ENCODE measurements around the gene YIPF1.

YIPF1 gene

DNA sequence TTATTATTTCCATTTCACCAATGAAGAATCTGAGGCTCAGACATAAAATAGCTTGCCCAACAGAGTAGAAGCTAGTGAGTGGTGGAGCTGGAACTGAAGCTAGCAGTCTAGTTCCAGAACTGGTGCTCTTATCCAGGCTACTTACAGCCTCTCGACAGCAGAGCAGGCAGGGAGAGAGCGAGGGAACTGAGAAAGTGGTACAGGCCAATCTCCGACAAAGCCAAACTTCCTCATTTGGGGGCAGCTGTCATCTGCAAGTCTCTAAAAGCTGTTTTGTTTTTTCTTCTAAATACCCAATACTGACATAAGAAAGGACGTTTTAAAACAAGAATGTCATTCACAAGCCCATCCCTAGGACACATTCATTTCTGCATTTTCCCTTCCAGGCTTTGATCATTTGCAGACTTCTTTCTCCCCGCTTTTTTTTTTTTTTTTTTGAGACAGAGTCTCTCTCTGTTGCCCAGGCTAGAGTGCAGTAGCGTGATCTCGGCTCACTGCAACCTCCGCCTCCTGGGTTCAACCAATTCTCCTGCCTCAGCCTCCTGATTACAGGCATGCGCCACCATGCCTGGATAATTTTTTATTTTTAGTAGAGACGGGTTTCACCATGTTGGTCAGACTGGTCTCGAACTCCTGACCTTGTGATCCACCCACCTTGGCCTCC is 20.0 kb downstream of the YIPF1 start:
- no peak for DNase-seq
- Mint-ChIP-seq H3K4me1 (no peaks in the 10 kb centered on the region), H3K4me3 (no peak overlapping the region), H3K27ac (no peak overlapping the region), H3K9me3 (no peaks in the 10 kb centered on the region), H3K36me3 (ENCODE audit: low read depth) (peaks cover 36% of the 10 kb centered on the region), H3K27me3 (ENCODE audit: low read depth, poor library complexity) (peaks cover 2% of the 10 kb centered on the region)
- TF ChIP-seq, protein P1, sequence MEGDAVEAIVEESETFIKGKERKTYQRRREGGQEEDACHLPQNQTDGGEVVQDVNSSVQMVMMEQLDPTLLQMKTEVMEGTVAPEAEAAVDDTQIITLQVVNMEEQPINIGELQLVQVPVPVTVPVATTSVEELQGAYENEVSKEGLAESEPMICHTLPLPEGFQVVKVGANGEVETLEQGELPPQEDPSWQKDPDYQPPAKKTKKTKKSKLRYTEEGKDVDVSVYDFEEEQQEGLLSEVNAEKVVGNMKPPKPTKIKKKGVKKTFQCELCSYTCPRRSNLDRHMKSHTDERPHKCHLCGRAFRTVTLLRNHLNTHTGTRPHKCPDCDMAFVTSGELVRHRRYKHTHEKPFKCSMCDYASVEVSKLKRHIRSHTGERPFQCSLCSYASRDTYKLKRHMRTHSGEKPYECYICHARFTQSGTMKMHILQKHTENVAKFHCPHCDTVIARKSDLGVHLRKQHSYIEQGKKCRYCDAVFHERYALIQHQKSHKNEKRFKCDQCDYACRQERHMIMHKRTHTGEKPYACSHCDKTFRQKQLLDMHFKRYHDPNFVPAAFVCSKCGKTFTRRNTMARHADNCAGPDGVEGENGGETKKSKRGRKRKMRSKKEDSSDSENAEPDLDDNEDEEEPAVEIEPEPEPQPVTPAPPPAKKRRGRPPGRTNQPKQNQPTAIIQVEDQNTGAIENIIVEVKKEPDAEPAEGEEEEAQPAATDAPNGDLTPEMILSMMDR (IDR thresholded peaks at IDR 0.05), result no peak

DNA sequence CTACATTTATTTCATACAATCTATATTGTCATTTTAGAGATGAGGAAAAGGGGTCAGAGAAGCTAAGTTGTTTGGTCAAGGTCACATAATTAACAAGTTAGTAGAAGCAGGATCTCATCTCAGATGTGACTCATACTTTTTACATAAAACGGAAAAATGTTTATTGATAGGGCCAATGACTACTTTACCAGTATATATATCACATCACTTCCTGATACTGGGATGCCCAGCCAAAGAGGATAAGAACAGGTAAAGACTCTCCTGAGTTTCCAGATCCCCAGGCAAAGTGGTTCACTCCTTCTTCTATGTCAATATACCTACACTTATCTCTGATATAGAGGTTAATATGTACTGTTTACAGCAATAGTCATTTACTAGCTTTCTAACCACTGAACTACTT is 21.0 kb downstream of the YIPF1 start:
- TF ChIP-seq, protein P1 (IDR thresholded peaks at IDR 0.05), result no peak
- no peaks in the 10 kb centered on the region for H3K9me3 Mint-ChIP-seq
- no peak for DNase-seq
- H3K4me3 Mint-ChIP-seq, result no peak overlapping the region
- no peaks in the 10 kb centered on the region for H3K4me1 Mint-ChIP-seq
- H3K27ac Mint-ChIP-seq, result no peak overlapping the region
- peaks cover 2% of the 10 kb centered on the region for H3K27me3 Mint-ChIP-seq (ENCODE audit: low read depth, poor library complexity)
- H3K36me3 Mint-ChIP-seq (ENCODE audit: low read depth), result peaks cover 36% of the 10 kb centered on the region

DNA sequence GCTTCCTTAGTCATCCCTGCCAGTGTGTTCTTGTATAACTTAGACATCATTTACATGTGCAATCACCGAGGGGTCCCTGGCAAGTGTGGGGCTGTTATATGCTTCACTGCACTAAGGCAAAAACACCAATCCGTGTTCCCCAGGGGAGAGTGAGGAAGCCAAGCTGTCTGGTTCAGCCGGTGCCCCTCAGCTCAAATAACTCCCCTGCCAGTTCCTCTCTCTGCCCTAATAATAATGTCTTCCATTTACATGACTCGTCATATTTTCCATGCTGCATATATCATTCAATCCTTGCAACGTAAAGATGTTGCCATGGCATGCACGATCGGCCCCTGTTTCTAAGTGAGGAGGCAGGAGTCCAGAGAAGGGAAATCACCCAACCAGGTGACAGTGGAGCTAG is 27.1 kb downstream of the YIPF1 start:
- H3K9me3 Mint-ChIP-seq, result no peaks in the 10 kb centered on the region
- peaks cover 2% of the 10 kb centered on the region for H3K27me3 Mint-ChIP-seq (ENCODE audit: low read depth, poor library complexity)
- no peak for DNase-seq
- peaks cover 24% of the 10 kb centered on the region for H3K36me3 Mint-ChIP-seq (ENCODE audit: low read depth)
- H3K4me3 Mint-ChIP-seq, result no peak overlapping the region
- peak overlapping the region; percentile 50 for H3K27ac Mint-ChIP-seq
- TF ChIP-seq, protein P1 (IDR thresholded peaks at IDR 0.05), result no peak
- H3K4me1 Mint-ChIP-seq, result peaks cover 10% of the 10 kb centered on the region

DNA sequence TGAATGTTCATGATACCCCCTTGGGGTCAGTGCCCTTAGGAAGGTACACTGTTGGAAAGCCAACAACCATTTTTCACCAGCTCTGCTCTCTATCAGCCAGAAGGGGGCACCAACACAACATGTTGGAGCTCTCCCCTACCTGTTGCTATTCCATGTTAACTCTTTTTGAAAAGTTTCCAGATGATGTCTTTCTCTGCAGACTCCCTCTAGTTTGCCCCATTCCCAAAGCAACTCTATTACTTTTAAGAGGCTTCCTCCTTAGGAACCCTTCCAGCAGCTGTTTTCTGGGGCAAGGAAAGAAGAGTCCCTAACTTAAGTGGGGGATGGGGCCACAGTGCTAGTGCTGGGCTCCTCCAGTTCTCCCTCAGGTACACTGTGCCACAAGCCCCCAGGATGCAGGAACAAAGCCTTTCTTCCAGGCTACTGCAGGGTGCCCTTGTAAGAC is 28.6 kb downstream of the YIPF1 start:
- Mint-ChIP-seq H3K27ac (no peak overlapping the region), H3K27me3 (ENCODE audit: low read depth, poor library complexity) (no peaks in the 10 kb centered on the region), H3K4me1 (peaks cover 10% of the 10 kb centered on the region), H3K9me3 (no peaks in the 10 kb centered on the region), H3K36me3 (ENCODE audit: low read depth) (peaks cover 21% of the 10 kb centered on the region), H3K4me3 (no peak overlapping the region)
- DNase-seq, result peak; percentile 45
- TF ChIP-seq, protein P1 (IDR thresholded peaks at IDR 0.05), result peak; percentile 83

DNA sequence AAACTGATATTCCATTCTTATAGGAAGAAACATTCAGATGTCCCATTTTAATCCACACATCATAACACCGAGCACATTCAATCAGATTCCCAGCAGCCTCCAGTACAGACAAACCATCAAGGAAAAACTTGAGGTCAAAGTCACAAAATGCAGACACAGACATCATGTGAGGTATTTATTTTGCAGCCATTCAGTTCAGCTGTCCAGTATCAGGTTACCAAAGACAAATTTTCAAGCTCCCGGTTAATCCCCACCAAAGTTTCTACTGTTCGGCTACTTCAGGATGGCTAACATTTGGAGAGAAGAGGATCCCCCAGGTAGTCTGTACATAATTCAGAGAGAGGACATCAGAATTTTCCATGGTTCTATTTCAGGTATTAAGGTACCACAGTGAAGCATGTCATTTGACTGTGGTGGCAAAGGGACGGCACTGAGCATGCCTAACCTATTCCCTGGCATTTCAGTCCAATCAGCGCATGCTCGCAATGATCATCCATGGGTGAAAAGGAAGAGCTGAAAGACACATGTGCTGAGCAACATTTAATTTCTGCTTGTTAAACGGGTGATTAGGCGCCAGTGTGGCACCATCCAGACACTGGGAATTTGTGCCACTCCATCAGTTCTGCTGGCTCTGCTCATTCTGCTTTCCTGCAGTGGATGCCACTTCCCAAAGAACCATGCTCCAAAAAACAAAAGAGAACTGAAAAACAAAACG is 37.9 kb downstream of the YIPF1 start:
- TF ChIP-seq, protein P1 (IDR thresholded peaks at IDR 0.05), result no peak
- Mint-ChIP-seq H3K36me3 (ENCODE audit: low read depth) (peaks cover 62% of the 10 kb centered on the region), H3K27me3 (ENCODE audit: low read depth, poor library complexity) (peaks cover 3% of the 10 kb centered on the region), H3K4me3 (no peak overlapping the region), H3K27ac (no peak overlapping the region), H3K4me1 (peaks cover 13% of the 10 kb centered on the region), H3K9me3 (peaks cover 10% of the 10 kb centered on the region)
- DNase-seq, result no peak

Measured in nephron progenitor cell (in vitro differentiated cells).